C4-2B (cell line): ENCODE measurements around the gene ATXN1.
A peak's percentile ranks its signal among the peaks of the same experiment; 100 is the strongest.

Experiments
- H3K27ac ChIP-seq: fragments of 450-650 bp; 2 replicates; pipeline ENCODE4 v1.5.1; 2017
- ZFX ChIP-seq: fragments of 450-650 bp; IDR thresholded peaks from 2 replicates; pipeline ENCODE4 v1.6.1; 2017
- TF ChIP-seq, protein P1 (sequence below): fragments of 450-650 bp; conservative IDR thresholded peaks from 2 replicates; pipeline ENCODE4 v1.5.1; 2017; ENCODE audit warnings: mild to moderate bottlenecking

The ATXN1 gene

DNA sequence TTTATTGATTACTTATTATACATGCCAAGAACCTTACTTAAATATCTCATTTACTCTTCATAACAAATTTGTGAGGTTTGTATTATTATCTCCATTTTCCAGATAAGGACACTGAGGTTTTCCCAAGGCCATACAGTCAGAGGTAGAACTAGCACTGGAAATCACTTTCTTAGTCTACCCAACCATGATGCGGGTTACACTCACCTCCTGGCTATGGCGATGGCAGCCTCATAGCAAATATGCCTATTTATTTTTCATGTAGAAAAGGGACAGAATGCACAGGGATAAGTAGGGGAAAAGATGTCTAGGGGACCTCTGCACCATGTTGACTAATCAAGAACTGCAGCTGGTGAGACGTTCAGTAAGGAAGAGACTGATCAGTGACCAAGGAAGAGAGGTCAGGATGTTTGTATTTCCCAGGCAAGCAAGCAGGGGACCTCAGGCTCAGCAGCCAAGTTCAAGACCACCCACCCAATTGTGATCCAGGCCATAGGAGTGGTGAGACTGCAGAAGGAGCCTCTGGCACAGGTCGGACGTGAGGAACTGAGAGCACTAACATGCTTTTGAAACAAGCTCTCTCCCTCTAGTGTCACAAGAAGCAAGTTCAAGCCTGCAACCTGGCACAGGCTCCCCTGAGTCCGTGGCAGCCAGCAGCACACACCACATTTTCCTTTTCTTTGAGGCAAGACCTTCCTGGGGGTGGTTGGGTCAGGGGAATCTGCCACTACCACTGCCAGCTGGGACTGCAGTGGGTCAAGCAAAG is 425.0 kb downstream of the ATXN1 start:
- TF ChIP-seq, protein P1, sequence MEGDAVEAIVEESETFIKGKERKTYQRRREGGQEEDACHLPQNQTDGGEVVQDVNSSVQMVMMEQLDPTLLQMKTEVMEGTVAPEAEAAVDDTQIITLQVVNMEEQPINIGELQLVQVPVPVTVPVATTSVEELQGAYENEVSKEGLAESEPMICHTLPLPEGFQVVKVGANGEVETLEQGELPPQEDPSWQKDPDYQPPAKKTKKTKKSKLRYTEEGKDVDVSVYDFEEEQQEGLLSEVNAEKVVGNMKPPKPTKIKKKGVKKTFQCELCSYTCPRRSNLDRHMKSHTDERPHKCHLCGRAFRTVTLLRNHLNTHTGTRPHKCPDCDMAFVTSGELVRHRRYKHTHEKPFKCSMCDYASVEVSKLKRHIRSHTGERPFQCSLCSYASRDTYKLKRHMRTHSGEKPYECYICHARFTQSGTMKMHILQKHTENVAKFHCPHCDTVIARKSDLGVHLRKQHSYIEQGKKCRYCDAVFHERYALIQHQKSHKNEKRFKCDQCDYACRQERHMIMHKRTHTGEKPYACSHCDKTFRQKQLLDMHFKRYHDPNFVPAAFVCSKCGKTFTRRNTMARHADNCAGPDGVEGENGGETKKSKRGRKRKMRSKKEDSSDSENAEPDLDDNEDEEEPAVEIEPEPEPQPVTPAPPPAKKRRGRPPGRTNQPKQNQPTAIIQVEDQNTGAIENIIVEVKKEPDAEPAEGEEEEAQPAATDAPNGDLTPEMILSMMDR, result no peak
- no peak for TF ChIP-seq ZFX
- no peak overlapping the region for H3K27ac ChIP-seq

DNA sequence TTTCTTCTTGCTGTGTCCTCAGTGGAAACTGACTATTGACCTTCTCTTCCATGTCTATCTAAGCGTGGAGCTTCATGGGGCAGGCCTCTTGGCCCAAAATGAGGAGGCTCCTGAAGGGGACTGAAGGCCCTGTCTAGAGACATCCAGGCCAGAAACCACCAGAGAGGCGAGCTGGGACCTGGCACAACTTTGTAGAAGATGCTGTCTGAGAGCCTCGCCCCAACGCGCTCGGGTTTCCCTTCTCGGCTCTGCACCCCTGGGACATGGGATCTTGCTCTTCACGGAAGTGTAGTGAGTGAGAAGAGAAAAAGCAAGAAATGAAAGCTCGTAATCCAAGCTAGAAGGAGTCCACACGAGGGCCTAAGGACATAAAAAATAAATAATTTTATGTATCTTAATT is 426.1 kb downstream of the ATXN1 start:
- TF ChIP-seq, protein P1, result no peak
- no peak for TF ChIP-seq ZFX
- no peak overlapping the region for H3K27ac ChIP-seq

DNA sequence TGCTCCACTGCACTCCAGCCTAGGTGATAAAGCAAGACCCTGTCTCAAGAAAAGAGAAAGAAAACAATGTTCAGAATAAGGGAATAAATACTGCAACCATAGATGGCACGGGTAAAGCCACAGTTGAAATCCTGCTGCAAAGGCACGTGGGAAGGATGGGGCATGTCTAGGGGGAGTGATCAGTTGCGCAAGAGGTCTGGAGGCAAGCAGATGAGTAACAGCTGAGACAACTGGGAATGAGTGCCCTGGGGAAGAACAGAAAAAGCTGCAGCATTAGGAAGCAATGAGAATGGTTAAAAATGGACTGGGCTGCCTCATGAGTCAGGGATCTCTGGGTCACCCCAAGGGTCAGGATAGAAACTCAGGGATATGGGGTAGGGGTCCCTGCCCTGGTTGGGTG is 426.6 kb downstream of the ATXN1 start:
- H3K27ac ChIP-seq, result no peak overlapping the region
- TF ChIP-seq ZFX, result no peak
- TF ChIP-seq, protein P1, result no peak

DNA sequence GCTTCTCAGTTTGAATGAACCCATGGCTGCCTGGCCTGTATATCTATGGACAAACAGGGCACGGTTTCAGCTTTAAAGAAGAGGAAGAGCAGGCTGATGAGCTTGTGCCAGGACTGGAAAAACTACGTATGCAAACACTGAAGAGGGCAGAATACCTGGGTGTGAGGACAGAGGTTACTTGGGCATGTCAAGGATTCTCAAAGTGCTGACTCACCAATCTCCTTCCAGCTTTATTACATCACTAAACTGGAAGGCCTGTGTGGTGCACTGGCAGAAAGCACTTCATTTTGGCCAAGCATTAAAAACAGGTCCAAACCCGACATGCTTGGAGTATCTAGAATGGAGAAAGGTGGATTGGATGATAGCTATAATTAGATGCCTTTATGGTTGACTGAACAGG is 427.7 kb downstream of the ATXN1 start:
- TF ChIP-seq, protein P1, result no peak
- no peak for TF ChIP-seq ZFX
- no peak overlapping the region for H3K27ac ChIP-seq

DNA sequence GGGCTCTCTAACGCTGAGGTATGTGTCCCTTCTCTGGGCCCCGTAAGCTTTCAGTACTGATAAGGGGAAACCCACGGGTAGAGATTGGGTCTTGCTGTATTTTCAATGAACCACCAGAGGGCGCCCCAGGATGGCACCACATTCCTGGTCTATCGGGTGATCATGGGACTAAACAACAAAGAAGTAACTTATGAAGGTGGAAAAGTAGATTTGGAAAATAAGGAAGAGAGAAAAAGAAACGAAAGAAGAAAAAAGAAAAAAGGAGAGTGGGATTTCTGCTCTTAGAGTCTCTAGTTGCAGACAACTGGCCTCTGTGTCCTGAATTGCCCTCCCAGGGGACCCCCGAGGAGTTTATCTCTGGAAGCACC is 429.1 kb downstream of the ATXN1 start:
- H3K27ac ChIP-seq, result no peak overlapping the region
- TF ChIP-seq, protein P1, result peak; percentile 84
- no peak for TF ChIP-seq ZFX

DNA sequence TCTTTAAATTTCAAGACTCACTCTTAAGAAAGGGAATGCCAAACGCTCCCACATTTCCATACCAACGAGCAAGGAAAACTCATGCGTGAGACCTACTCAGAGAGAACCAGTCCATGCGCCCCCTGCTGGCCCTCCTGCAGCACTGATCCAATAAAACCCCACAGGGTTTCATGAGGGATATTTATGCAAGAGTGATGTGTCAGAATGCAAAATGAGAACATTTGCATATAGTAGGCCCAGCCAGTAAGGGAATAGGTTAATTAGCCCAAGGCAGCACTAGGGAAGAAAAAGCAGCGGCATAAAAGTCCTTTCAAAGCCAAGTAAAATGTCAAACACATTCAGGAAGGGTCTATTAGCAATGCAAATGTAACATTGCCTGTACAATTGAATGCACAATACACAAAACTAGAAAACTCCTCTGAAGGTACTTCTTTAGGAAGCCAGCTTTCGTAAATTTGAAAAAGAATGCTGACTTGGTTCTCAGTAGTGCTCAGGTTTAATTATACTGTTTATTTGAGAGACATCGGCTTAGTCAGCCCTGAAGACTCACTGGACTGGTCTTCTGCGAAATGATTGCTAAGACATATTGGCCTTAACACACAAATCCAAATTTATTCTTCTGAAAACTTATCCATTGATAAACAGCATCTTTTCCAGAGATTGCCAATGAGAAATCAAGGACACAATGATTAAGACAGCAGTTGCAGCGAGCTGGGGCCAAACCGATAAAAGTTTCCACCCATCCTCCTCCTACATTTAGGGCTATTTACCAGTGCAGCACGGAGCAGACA is 429.7 kb downstream of the ATXN1 start:
- no peak overlapping the region for H3K27ac ChIP-seq
- no peak for TF ChIP-seq ZFX
- TF ChIP-seq, protein P1, result peak; percentile 93

DNA sequence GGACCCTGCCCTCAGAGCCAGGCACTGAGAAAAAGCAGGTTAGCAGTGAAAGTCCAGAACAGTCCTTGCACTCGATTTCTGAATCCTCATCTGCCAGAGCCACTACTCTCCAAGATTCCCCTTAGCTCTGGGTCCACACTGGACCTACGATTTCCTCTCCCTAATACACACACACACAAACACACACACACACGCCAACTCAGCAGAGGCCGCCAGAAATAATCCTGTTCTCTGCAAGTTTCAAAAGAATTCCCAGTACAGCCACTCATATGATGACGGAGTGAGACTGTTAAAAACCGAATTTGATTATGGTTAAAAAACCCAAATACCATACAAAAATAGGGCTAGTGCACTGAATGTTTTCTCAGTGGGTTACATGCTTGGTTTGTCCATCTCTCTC is 432.0 kb downstream of the ATXN1 start:
- no peak overlapping the region for H3K27ac ChIP-seq
- no peak for TF ChIP-seq ZFX
- TF ChIP-seq, protein P1, result no peak
